Mucosa of descending colon (tissue), 3 donors: ENCODE results near the gene OR5L1. TPM values are rescaled to one million over a fixed set of nuclear protein-coding genes. Genes with fewer than 3 reads are reported as not detected.

Experiments
- ATAC-seq: fragments of 200-7000 bp; cut with Tn5 transposase; one replicate; pipeline ENCODE4 v1.9.1; 2020; ENCODE audit warnings: mild to moderate bottlenecking, moderate library complexity
- DNase-seq, 3 donors: peaks; one replicate each; pipeline ENCODE4 v3.0.0-alpha.2; 2020
- H3K36me3 ChIP-seq: fragments of 200-600 bp; one replicate; pipeline ENCODE4 v1.8.0; 2021; ENCODE audit warnings: low read depth, mild to moderate bottlenecking
- H3K4me1 ChIP-seq: fragments of 200-600 bp; one replicate; pipeline ENCODE4 v1.8.0; 2021; ENCODE audit warnings: low read depth, mild to moderate bottlenecking
- H3K4me3 ChIP-seq: fragments of 200-600 bp; one replicate; pipeline ENCODE4 v1.8.0; 2021; ENCODE audit warnings: mild to moderate bottlenecking
- H3K9me3 ChIP-seq: fragments of 200-600 bp; one replicate; pipeline ENCODE4 v1.8.0; 2021; ENCODE audit warnings: mild to moderate bottlenecking
- intact Hi-C, 2 donors: fragments of 100-400 bp; cut with DNase I in 1 of 2; cut with micrococcal nuclease in 1 of 2; formaldehyde crosslinking; loops; one replicate each; pipeline versions ENCODE4 v1.11.0 to v1.11.1; 2022; cut with DNase I, micrococcal nuclease
- long read RNA-seq, 2 donors: library from polyadenylated mRNA; unstranded; transcript quantifications; one replicate each; pipeline ENCODE4 v2.0.0, GENCODE V29; 2019 to 2021
- total RNA-seq, 3 donors: library from RNA; stranded (reverse); fragmentation: NEBNext Ultra II Directional in 2 of 3; extraction: Animal tissue kit (Norgen Biotek cat#: 25700) in 2 of 3; gene quantifications; one replicate each; pipeline versions ENCODE4 v1.2.1 to v1.2.4, GENCODE V29; 2021 to 2023
- TF ChIP-seq, protein P1 (sequence below): fragments of 200-600 bp; IDR thresholded peaks from one replicate; pipeline ENCODE4 v1.8.0; 2022; ENCODE audit warnings: antibody characterized with exemption, mild to moderate bottlenecking
- donor health status: DM: no; HTN: no; CAD: no; lungs with moderate emphysema.
- donor health status: DM: no; HTN: no; CAD: no.
- donor health status: DM: no; HTN: yes; CAD: no.

The OR5L1 gene
- not detected for total RNA-seq
- long read RNA-seq, donor 1 = 0 reads
- long read RNA-seq, donor 2 = 0 reads

DNA sequence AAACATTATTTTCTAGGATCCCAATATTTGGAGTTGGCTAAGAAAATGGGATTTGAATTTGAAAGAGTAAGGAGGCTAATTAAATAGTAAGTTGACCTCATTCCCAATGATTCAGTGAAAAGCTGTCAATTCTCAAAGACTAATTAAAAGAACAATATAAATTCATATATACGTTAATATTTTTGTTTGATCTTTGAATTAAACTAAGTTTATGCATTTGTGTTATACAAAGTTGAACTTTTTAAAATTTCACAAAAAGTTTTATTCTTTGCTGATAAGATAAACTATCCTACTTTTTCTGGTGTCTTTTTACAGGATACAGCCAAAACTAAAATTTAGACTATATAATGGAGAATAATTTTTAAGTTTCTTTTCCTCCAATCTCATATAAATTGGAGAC lies at the start of gene OR5L1:
OR5L1 (plus strand) TSS at position 301 of the 400 bp plus-strand sequence. CDS start 100 bp downstream, outside the sequence.
- H3K4me3 ChIP-seq = no peak within 1 kb of the TSS
- H3K36me3 ChIP-seq = no peaks in the 10 kb centered on the region
- TF ChIP-seq, protein P1, sequence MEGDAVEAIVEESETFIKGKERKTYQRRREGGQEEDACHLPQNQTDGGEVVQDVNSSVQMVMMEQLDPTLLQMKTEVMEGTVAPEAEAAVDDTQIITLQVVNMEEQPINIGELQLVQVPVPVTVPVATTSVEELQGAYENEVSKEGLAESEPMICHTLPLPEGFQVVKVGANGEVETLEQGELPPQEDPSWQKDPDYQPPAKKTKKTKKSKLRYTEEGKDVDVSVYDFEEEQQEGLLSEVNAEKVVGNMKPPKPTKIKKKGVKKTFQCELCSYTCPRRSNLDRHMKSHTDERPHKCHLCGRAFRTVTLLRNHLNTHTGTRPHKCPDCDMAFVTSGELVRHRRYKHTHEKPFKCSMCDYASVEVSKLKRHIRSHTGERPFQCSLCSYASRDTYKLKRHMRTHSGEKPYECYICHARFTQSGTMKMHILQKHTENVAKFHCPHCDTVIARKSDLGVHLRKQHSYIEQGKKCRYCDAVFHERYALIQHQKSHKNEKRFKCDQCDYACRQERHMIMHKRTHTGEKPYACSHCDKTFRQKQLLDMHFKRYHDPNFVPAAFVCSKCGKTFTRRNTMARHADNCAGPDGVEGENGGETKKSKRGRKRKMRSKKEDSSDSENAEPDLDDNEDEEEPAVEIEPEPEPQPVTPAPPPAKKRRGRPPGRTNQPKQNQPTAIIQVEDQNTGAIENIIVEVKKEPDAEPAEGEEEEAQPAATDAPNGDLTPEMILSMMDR = no peak
- no peaks in the 10 kb centered on the region for H3K4me1 ChIP-seq
- ATAC-seq = no peak
- DNase-seq = no peak
- H3K9me3 ChIP-seq = peaks cover 19% of the 10 kb centered on the region
- intact Hi-C loops = no loop called here

DNA sequence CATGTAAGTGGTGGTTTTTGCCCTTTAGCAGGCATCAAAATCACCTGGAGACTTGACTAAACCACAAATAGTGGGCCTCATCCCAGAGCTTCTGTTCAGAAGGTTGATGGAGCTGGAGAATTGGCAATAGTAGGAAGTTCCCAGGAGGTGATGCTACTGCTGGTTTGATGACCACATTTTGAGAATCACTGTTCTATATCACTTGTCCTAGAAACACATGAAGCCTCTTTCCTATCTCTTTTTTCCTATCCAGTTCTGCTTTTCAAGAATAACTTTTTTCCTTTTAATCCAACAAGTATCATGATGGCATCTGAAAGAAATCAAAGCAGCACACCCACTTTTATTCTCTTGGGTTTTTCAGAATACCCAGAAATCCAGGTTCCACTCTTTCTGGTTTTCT lies 38.0 kb upstream of the OR5L1 start, which contains the start of gene OR5D13:
OR5D13 (plus strand) TSS at position 301 of the 400 bp plus-strand sequence; CDS start at position 301, 0 bp downstream.
- TF ChIP-seq, protein P1 = no peak
- intact Hi-C loops = no loop called here
- Histone ChIP-seq H3K4me3 (no peak within 1 kb of the TSS), H3K4me1 (no peaks in the 10 kb centered on the region), H3K36me3 (no peaks in the 10 kb centered on the region), H3K9me3 (peaks cover 36% of the 10 kb centered on the region)
- ATAC-seq (no peak), DNase-seq (no peak)

DNA sequence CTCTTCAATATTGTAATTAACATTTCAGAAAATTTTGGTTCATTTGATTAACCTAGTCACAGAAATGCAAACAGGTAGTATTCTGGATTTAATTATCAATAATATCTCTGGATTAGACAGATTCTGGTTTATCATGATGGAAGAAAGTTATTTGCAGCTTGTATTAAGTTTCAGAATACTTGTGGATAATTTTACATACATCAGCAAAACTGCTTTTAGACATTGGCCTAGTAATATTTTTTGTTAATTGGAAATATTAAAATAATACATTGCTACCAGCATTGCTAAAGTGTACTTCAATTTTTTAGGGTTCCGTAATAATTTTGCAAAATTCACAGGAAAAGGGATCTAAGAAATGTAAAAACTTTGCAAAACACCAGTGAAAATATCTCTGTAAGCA lies 19.6 kb upstream of the OR5L1 start:
- Histone ChIP-seq H3K36me3 (no peaks in the 10 kb centered on the region), H3K4me1 (no peaks in the 10 kb centered on the region), H3K9me3 (peaks cover 18% of the 10 kb centered on the region), H3K4me3 (no peak overlapping the region)
- TF ChIP-seq, protein P1 = no peak
- DNase-seq (no peak), ATAC-seq (no peak)
- intact Hi-C loops = no loop called here

DNA sequence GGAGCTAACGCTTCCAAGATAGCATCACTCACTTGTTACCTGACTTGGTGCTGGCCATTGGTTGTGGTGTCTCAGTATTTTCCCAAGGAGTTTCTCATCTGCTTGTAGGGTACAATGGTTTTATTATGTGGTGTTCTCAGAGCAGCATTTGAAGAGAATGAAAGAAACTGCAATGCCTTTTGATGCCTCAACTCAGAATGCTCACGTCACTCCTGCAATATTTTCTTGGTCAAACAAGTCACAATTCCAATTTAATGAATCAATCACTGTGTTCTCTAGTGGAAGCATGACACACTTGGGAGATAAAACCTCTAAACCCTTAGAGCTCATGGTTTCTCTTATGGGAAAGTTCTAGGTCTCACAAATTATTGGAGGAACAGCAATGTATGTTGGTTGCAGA lies 17.8 kb upstream of the OR5L1 start:
- TF ChIP-seq, protein P1 = no peak
- no peak for DNase-seq
- intact Hi-C loops = no loop called here

DNA sequence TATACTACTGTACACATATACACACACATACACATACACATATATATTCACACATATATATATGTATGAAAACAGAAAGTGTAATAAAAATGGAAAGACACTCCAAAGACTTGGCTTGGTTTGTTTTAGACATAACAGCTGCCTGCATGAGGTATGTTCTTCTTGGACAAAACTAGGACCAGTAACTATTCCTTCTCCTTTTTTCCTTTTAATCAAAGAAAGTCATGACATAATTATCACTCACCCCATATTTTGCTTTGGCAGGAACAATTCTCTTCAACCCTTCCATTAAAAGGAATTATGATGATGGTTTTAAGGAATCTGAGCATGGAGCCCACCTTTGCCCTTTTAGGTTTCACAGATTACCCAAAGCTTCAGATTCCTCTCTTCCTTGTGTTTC lies 15.9 kb upstream of the OR5L1 start, which contains the start of gene OR5D14:
OR5D14 (plus strand) TSS at position 301 of the 400 bp plus-strand sequence; CDS start at position 301, 0 bp downstream.
- no peak within 1 kb of the TSS for H3K4me3 ChIP-seq
- no peak for ATAC-seq
- H3K36me3 ChIP-seq = no peaks in the 10 kb centered on the region
- no peaks in the 10 kb centered on the region for H3K4me1 ChIP-seq
- peaks cover 33% of the 10 kb centered on the region for H3K9me3 ChIP-seq
- no peak for DNase-seq
- TF ChIP-seq, protein P1 = no peak
- intact Hi-C loops = no loop called here

More for the DNA sequence above, 17.8 kb upstream of the OR5L1 start:
- Histone ChIP-seq H3K36me3 (no peaks in the 10 kb centered on the region), H3K4me3 (no peak overlapping the region), H3K9me3 (peaks cover 20% of the 10 kb centered on the region), H3K4me1 (no peaks in the 10 kb centered on the region)
- ATAC-seq = no peak

DNA sequence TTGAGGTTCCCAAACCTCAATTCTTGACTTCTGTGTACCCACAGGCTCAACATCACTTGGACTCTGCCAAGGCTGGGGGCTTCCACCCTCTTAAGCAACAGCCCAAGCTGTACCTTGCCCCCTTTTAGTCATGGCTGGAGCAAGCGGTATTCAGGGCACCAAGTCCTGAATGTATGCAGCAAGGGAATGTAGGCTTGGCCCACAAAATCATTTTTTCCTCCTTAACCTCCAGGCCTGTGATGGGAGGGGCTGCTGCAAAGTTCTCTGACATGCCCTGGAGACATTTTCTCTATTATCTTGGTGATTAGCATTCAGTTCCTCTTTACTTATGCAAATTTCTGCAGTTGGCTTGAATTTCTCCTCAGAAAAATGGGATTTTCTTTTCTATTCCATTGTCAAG lies 4.9 kb upstream of the OR5L1 start:
- intact Hi-C loops = no loop called here
- peaks cover 42% of the 10 kb centered on the region for H3K9me3 ChIP-seq
- TF ChIP-seq, protein P1 = no peak
- no peaks in the 10 kb centered on the region for H3K4me1 ChIP-seq
- H3K4me3 ChIP-seq = no peak overlapping the region
- no peak for DNase-seq
- no peaks in the 10 kb centered on the region for H3K36me3 ChIP-seq
- no peak for ATAC-seq
